HCT116 (cell line): ENCODE results near the gene ZSCAN21.

Experiments
- CTCF ChIP-seq, 3 experiments: fragments of 200-600 bp in 1 of 3; sonication (generic) in 1 of 3; IDR thresholded peaks in 2 of 3; conservative IDR thresholded peaks in 1 of 3; 2 replicates each; pipeline ENCODE4 v1.5.1; 2012 to 2017; ENCODE audit warnings: low read depth in 2 of 3, low read length in 2 of 3, antibody characterized with exemption in 1 of 3, borderline replicate concordance in 1 of 3, control low read depth in 1 of 3, mild to moderate bottlenecking in 1 of 3, mixed read lengths in 1 of 3, mixed run types in 1 of 3, moderate library complexity in 1 of 3; ENCODE audit not compliant: insufficient read depth in 1 of 3
- EZH2phosphoT487 ChIP-seq: fragments of 200-600 bp; IDR thresholded peaks from 2 replicates; pipeline ENCODE4 v1.6.1; 2018; ENCODE audit warnings: antibody characterized with exemption, borderline replicate concordance
- ZBTB33 ChIP-seq: IDR thresholded peaks from 2 replicates; pipeline ENCODE4 v1.6.1; 2011; ENCODE audit warnings: mild to moderate bottlenecking, low read length, moderate library complexity; ENCODE audit not compliant: insufficient replicate concordance; ENCODE audit errors: extremely low read depth

- no peak for TF ChIP-seq EZH2phosphoT487
- no peak for TF ChIP-seq ZBTB33
- TF ChIP-seq CTCF (IDR thresholded peaks at IDR 0.05 in 2 of 3, conservative IDR thresholded peaks at IDR 0.05 in 1 of 3; ENCODE audit: borderline replicate concordance in 1 of 3, insufficient read depth in 1 of 3, low read depth in 2 of 3, low read length in 2 of 3) = no peak
These were observed 62.3 kb downstream of the ZSCAN21 start for GRCh38 chr7:100111914-100112313.
